ENCODE data around the gene ZNF668.

The ZNF668 gene

GRCh38 chr16:31081428-31082351, 7.7 kb upstream of the ZNF668 start:
- DNase-seq = no peak

- no peak for DNase-seq
These were observed 6.8 kb upstream of the ZNF668 start for GRCh38 chr16:31080756-31081419.

GRCh38 chr16:31080035-31080629, 6.1 kb upstream of the ZNF668 start:
- DNase-seq = no peak

- DNase-seq = no peak
These were observed 5.4 kb upstream of the ZNF668 start for GRCh38 chr16:31079342-31079944.

- DNase-seq = no peak
These were observed 4.7 kb upstream of the ZNF668 start for GRCh38 chr16:31078597-31079341.

- no peak for DNase-seq
These were observed 3.8 kb upstream of the ZNF668 start for GRCh38 chr16:31077592-31078396.

- no peak for DNase-seq
These were observed 3.0 kb upstream of the ZNF668 start for GRCh38 chr16:31077024-31077423.

GRCh38 chr16:31076319-31076718, 2.3 kb upstream of the ZNF668 start:
- no peak for DNase-seq

- DNase-seq = no peak
These were observed 759 bp upstream of the ZNF668 start for GRCh38 chr16:31074814-31075183.

- DNase-seq = peak; percentile 88
These were observed 684 bp downstream of the ZNF668 start for GRCh38 chr16:31073142-31073969.

GRCh38 chr16:31072540-31073141, 1.4 kb downstream of the ZNF668 start:
- no peak for DNase-seq

- no peak for DNase-seq
These were observed 2.2 kb downstream of the ZNF668 start for GRCh38 chr16:31071861-31072260.

GRCh38 chr16:31067342-31067741, 6.7 kb downstream of the ZNF668 start:
- no peak for DNase-seq

GRCh38 chr16:31064882-31065461, 9.1 kb downstream of the ZNF668 start:
- no peak for DNase-seq

- DNase-seq = no peak
These were observed 10.0 kb downstream of the ZNF668 start for GRCh38 chr16:31063843-31064611.

- DNase-seq = no peak
These were observed 10.6 kb downstream of the ZNF668 start for GRCh38 chr16:31063495-31063842.

GRCh38 chr16:31061813-31062440, 12.1 kb downstream of the ZNF668 start:
- no peak for DNase-seq

- DNase-seq = no peak
These were observed 12.8 kb downstream of the ZNF668 start for GRCh38 chr16:31061126-31061812.
